ENCODE results near the gene NFATC1.
A peak's percentile ranks its signal among the peaks of the same experiment; 100 is the strongest.

NFATC1 gene

DNA sequence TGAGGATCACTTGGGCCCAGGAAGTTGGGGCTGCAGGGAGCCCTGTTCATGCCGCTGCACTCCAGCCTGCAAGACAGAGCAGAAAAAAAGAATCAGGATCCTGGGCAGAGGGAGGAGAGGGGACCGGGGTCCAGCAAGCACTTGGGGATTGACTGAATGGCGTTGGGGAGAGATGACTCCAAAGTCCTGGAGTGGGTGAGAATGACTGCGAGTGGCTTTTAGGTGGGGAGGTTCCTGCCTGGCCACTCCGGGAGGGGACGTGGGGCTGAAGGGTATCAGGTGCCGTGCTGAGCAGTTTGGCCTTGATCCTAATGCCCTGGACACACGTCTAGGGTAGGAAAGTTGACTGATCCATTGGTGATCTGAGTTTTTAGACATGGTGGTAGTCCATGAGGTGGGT is 3.5 kb upstream of the NFATC1 start:
- Histone ChIP-seq H3K27me3 (ENCODE audit: insufficient read depth, low read length, poor library complexity) (peaks cover 17% of the 10 kb centered on the region), H3K9me3 (ENCODE audit: insufficient read depth, low read length, severe bottlenecking) (no peaks in the 10 kb centered on the region), H2AFZ (ENCODE audit: low read depth, low read length) (no peak overlapping the region), H3K4me3 (ENCODE audit: low read depth in 1 of 2, low read length in 2 of 2) (no peak overlapping the region), H3K4me2 (ENCODE audit: insufficient read depth, low read length) (no peak overlapping the region), H3K4me1 (ENCODE audit: insufficient read depth, low read length) (peaks cover 42% of the 10 kb centered on the region), H3K36me3 (ENCODE audit: insufficient read depth, low read length) (no peaks in the 10 kb centered on the region), H3K27ac (ENCODE audit: low read length) (no peak overlapping the region), H3K9ac (ENCODE audit: low read depth, low read length) (no peak overlapping the region), H3K79me2 (ENCODE audit: insufficient read depth, low read length) (no peaks in the 10 kb centered on the region), H4K20me1 (ENCODE audit: insufficient read depth, low read length) (no peaks in the 10 kb centered on the region)
- no peak for TF ChIP-seq EZH2 (IDR thresholded peaks at IDR 0.05; ENCODE audit: borderline replicate concordance, low read depth, low read length, severe bottlenecking)
- TF ChIP-seq, protein P1, sequence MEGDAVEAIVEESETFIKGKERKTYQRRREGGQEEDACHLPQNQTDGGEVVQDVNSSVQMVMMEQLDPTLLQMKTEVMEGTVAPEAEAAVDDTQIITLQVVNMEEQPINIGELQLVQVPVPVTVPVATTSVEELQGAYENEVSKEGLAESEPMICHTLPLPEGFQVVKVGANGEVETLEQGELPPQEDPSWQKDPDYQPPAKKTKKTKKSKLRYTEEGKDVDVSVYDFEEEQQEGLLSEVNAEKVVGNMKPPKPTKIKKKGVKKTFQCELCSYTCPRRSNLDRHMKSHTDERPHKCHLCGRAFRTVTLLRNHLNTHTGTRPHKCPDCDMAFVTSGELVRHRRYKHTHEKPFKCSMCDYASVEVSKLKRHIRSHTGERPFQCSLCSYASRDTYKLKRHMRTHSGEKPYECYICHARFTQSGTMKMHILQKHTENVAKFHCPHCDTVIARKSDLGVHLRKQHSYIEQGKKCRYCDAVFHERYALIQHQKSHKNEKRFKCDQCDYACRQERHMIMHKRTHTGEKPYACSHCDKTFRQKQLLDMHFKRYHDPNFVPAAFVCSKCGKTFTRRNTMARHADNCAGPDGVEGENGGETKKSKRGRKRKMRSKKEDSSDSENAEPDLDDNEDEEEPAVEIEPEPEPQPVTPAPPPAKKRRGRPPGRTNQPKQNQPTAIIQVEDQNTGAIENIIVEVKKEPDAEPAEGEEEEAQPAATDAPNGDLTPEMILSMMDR (IDR thresholded peaks at IDR 0.05; ENCODE audit: borderline replicate concordance, extremely low read depth, low read length, poor library complexity, severe bottlenecking), result no peak
- DNase-seq (no peak), ATAC-seq (ENCODE audit: insufficient read depth, low read depth) (no peak)

- peak; percentile 25; the same call in 2 of the 3 replicates for ATAC-seq (ENCODE audit: insufficient read depth, low read depth)
- Histone ChIP-seq H2AFZ (ENCODE audit: low read depth, low read length) (peak overlapping the region; percentile 62; the same call in 1 of the 2 replicates), H3K4me3 (ENCODE audit: low read depth in 1 of 2, low read length in 2 of 2) (peak overlapping the region in 1 of 2 experiments; percentile 57; a peak in 3 of 4 replicates), H4K20me1 (ENCODE audit: insufficient read depth, low read length) (no peaks in the 10 kb centered on the region), H3K27ac (ENCODE audit: low read length) (peak overlapping the region; percentile 20; the same call in 1 of the 2 replicates), H3K9ac (ENCODE audit: low read depth, low read length) (peak overlapping the region; percentile 58), H3K79me2 (ENCODE audit: insufficient read depth, low read length) (no peaks in the 10 kb centered on the region), H3K4me2 (ENCODE audit: insufficient read depth, low read length) (peak overlapping the region; percentile 88), H3K4me1 (ENCODE audit: insufficient read depth, low read length) (peaks cover 37% of the 10 kb centered on the region), H3K36me3 (ENCODE audit: insufficient read depth, low read length) (no peaks in the 10 kb centered on the region), H3K27me3 (ENCODE audit: insufficient read depth, low read length, poor library complexity) (peaks cover 17% of the 10 kb centered on the region), H3K9me3 (ENCODE audit: insufficient read depth, low read length, severe bottlenecking) (no peaks in the 10 kb centered on the region)
- peak; percentile 42 for DNase-seq
- TF ChIP-seq, protein P1 (IDR thresholded peaks at IDR 0.05; ENCODE audit: borderline replicate concordance, extremely low read depth, low read length, poor library complexity, severe bottlenecking), result no peak
- TF ChIP-seq EZH2 (IDR thresholded peaks at IDR 0.05; ENCODE audit: borderline replicate concordance, low read depth, low read length, severe bottlenecking), result no peak
Observed at GRCh38 chr18:79393181-79393634, 2.5 kb upstream of the NFATC1 start.

- Histone ChIP-seq H3K27ac (ENCODE audit: low read length) (peak overlapping the region; percentile 20; the same call in 1 of the 2 replicates), H3K9ac (ENCODE audit: low read depth, low read length) (peak overlapping the region; percentile 58), H3K4me1 (ENCODE audit: insufficient read depth, low read length) (peaks cover 37% of the 10 kb centered on the region), H4K20me1 (ENCODE audit: insufficient read depth, low read length) (no peaks in the 10 kb centered on the region), H3K79me2 (ENCODE audit: insufficient read depth, low read length) (no peaks in the 10 kb centered on the region), H3K27me3 (ENCODE audit: insufficient read depth, low read length, poor library complexity) (peaks cover 17% of the 10 kb centered on the region), H3K4me3 (ENCODE audit: low read depth in 1 of 2, low read length in 2 of 2) (peak overlapping the region; percentile 29 to 57; a peak in 3 of 4 replicates), H3K4me2 (ENCODE audit: insufficient read depth, low read length) (peak overlapping the region; percentile 88), H3K9me3 (ENCODE audit: insufficient read depth, low read length, severe bottlenecking) (no peaks in the 10 kb centered on the region), H3K36me3 (ENCODE audit: insufficient read depth, low read length) (no peaks in the 10 kb centered on the region), H2AFZ (ENCODE audit: low read depth, low read length) (peak overlapping the region; percentile 62)
- peak; percentile 48 for ATAC-seq (ENCODE audit: insufficient read depth, low read depth)
- peak; percentile 46 for DNase-seq
- no peak for TF ChIP-seq EZH2 (IDR thresholded peaks at IDR 0.05; ENCODE audit: borderline replicate concordance, low read depth, low read length, severe bottlenecking)
- TF ChIP-seq, protein P1 (IDR thresholded peaks at IDR 0.05; ENCODE audit: borderline replicate concordance, extremely low read depth, low read length, poor library complexity, severe bottlenecking), result no peak
Observed at GRCh38 chr18:79393635-79394533, 1.8 kb upstream of the NFATC1 start.

Data from DND-41 (cell line).